ENCODE results near the gene PNLIPRP2.

- TF ChIP-seq CTCF (conservative IDR thresholded peaks at IDR 0.05 in 1 of 2, IDR thresholded peaks at IDR 0.05 in 1 of 2; ENCODE audit: low read depth in 1 of 2, low read length in 2 of 2) = no peak
- TF ChIP-seq EZH2 (IDR thresholded peaks at IDR 0.05; ENCODE audit: low read length, missing control alignments) = no peak
Measured at GRCh38 chr10:116587878-116588591, 32.7 kb upstream of the PNLIPRP2 start.

Data from fibroblast of lung (primary cell).